OCI-M2 (cell line): ENCODE measurements around the gene ANXA5.

Experiments used
- DNase-seq: peaks from one replicate; lab custom pipeline; 2025; ENCODE audit not compliant: unreplicated experiment; lab: John Stamatoyannopoulos, UW

The ANXA5 gene

DNA sequence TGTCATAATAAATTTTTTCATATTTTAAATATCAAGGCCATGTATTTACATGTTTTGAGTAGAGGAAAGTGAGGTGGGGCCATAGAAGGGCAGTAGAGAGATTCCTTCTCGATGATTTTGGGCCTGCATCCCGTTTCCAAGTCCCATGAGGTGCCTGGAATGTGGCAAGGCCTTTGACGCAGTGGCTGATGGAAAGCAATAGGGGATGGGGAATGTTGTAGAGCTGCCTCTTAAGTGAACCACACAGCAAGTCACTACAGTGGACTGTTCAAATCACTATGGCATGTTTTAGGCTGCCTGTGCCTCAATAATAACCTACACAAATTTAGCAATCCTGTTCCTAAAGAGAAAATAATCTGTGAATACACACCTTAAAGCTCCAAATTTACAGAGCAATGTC lies 48.3 kb downstream of the ANXA5 start:
- no peak for DNase-seq

DNA sequence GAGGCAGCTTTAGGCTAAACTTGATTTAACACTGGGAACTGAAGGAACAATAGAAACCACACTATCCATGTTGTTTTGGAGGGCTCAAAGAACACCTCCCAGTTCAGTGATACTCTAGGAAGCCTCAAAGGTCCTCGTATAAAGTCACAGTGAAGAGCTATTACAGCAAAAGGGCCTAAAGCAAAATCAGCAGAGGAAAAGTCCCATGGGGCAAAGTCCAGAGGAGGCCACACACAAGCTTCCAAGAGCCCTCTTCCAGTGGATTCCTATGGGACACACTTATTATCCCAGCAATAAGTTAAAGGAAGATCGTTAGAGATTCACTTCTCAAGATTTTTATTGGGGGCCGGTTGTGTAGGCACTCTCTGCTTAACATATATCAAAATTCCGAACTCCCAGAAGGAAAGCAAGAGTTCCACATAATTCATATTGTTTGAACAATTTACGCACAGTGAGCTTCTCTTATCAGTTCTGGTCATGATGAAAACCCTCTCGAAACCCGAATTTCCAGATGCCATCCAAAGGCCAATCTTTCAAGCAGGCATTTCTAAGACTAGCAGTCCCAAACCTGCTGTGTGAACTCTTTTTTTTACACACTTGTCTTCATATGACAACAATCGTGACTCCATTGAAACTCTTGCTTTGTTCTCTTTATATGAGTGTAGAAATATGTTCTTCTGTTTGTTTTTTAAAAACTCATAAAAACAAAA lies 53.7 kb downstream of the ANXA5 start:
- DNase-seq = no peak

DNA sequence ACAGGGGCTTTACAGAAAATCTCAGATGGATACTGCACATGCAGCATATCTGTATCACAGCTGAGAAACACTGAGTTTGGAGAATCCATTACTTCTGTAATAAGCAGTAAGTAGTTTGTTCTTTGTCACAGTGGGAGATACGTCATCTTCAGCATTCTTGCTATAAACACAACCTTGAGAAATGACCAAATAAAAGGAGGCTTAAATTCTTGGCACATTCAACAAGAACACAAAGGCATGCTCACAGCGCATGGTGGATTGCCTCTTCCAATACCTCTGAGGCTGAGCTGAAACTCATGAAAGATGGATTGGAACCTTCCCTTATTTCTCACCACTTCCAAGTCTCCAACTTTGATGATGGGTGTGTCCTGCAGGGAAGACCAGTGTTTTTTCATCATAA lies 54.5 kb downstream of the ANXA5 start:
- DNase-seq = no peak

DNA sequence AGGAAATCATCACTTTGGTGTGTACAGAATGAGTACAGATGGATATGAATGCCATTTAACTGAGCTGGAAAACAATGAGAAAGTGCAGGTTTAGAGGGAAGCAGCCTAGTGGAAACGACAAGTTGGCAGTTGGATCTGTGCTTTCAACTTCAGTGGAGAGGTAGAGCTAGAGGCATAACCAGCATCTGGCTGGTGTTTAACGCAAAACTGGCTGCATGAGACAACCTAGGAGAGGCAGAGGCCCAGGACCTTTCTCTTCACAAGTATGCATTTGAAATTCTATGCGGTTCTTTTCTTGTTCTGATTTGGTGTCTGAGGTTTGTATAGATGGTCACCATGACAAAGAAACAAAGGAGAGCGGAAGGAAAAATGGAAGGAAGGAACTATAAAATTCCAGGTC lies 63.1 kb downstream of the ANXA5 start:
- no peak for DNase-seq

DNA sequence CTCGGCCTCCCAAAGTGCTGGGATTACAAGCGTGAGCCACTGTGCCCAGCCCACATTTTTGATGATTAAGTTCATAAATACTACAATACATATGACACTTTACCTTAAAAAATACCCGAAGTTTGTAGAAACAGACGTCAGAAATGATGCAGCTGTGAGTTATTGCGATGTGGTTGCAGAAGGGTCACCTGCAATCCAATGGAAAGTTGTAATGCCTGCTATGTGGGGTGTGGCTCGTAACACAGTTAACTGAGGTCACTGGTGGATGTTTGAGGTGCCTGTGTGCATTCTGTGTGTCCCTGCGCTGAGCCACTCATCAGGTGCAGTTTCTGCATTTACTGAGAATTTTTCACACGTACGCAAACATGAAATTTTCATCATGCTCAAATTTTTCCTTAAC lies 64.1 kb downstream of the ANXA5 start:
- no peak for DNase-seq
